ENCODE measurements around the gene USH1C. TPM values are rescaled to one million over a fixed set of nuclear protein-coding genes. Genes with fewer than 3 reads are reported as not detected.

The USH1C gene
- total and polyA plus RNA-seq, 9 of the 15 experiments (the other 6 are each of a cell fraction or from before 2014, with no cell fraction given): 0.04 TPM; not detected in 8

GRCh38 chr11:17452668-17453067, 91.5 kb downstream of the USH1C start:
- Histone ChIP-seq H3K27me3 (ENCODE audit: control insufficient read depth in 2 of 2, insufficient read depth in 2 of 2, low read length in 2 of 2) (peaks cover 23 to 40% of the 10 kb centered on the region in 2 experiments; a peak in 4 of 5 replicates), H3K27ac (ENCODE audit: extremely low read depth, low read depth, low read length) (no peak overlapping the region), H3K4me2 (ENCODE audit: insufficient read depth, low read length) (no peak overlapping the region), H3K4me3 (no peak overlapping the region), H4K20me1 (replicated peaks; ENCODE audit: control insufficient read depth, insufficient read depth, low read length) (no peaks in the 10 kb centered on the region; the same call in 1 of the 2 replicates), H3K9ac (ENCODE audit: insufficient read depth in 1 of 2, low read depth in 2 of 2, low read length in 2 of 2) (no peak overlapping the region), H3K9me1 (ENCODE audit: control insufficient read depth, insufficient read depth, low read length) (no peaks in the 10 kb centered on the region), H3K36me3 (ENCODE audit: control insufficient read depth, insufficient read depth, low read length) (no peaks in the 10 kb centered on the region), H3K79me2 (ENCODE audit: control insufficient read depth, insufficient read depth, low read length) (no peaks in the 10 kb centered on the region), H3K4me1 (replicated peaks in 1 of 2; ENCODE audit: control insufficient read depth in 2 of 2, insufficient read depth in 2 of 2, low read length in 2 of 2) (no peaks in the 10 kb centered on the region), H2AFZ (ENCODE audit: low read depth, low read length) (no peak overlapping the region), H3K9me3 (replicated peaks; ENCODE audit: control insufficient read depth, insufficient read depth, low read depth, low read length) (no peaks in the 10 kb centered on the region)
- no peak for ATAC-seq
- ChIA-PET POLR2A (no interaction called here), CTCF (ENCODE audit: low intra/inter-chr PET ratio) (no interaction called here)
- WGBS (ENCODE audit: insufficient coverage, low coverage, missing lambda C conversion rate): 0% methylated on average over 2 of the region's 2 CpGs
- TF ChIP-seq ZBTB11 (CRISPR knock-in tag; IDR thresholded peaks at IDR 0.05) (no peak), PRPF4 (IDR thresholded peaks at IDR 0.05; ENCODE audit: insufficient read depth, low read depth, low read length, poor library complexity, severe bottlenecking) (no peak), ZBTB1 (CRISPR knock-in tag; IDR thresholded peaks at IDR 0.05; ENCODE audit: borderline replicate concordance, low read depth) (no peak), MTF1 (CRISPR knock-in tag; IDR thresholded peaks at IDR 0.05; ENCODE audit: borderline replicate concordance) (no peak), CEBPG (CRISPR knock-in tag; IDR thresholded peaks at IDR 0.05) (no peak), CEBPG (tag; conservative IDR thresholded peaks at IDR 0.05 in 1 of 2, IDR thresholded peaks at IDR 0.05 in 1 of 2) (no peak), ZNF436 (CRISPR knock-in tag; IDR thresholded peaks at IDR 0.05) (no peak), FUS (optimal IDR thresholded peaks at IDR 0.05; ENCODE audit: low read depth, low read length) (no peak), MAZ (CRISPR knock-in tag; conservative IDR thresholded peaks at IDR 0.05 in 1 of 2, IDR thresholded peaks at IDR 0.05 in 1 of 2) (no peak), MITF (IDR thresholded peaks at IDR 0.05) (no peak), SP1 (CRISPR knock-in tag; IDR thresholded peaks at IDR 0.05) (no peak), ZSCAN32 (CRISPR knock-in tag; IDR thresholded peaks at IDR 0.05) (no peak), TCF15 (CRISPR knock-in tag; IDR thresholded peaks at IDR 0.05) (no peak)
- no peak for FAIRE-seq
- no peak for DNase-seq (ENCODE audit: extremely low read depth in 1 of 4, low spot score in 3 of 4)
- in situ Hi-C loops (cut with MboI) (no loop called here), intact Hi-C loops (cut with micrococcal nuclease) (no loop called here)
- no TSS peak for BruUV-seq (replicated peaks)
